HG03095 (cell line): Measurements from ENCODE around the gene IARS1.

Source experiments
- ATAC-seq: cut with Tn5 transposase; IDR thresholded peaks from one replicate; pipeline ENCODE4 v1.9.1; 2021; ENCODE audit warnings: moderate library complexity; ENCODE audit not compliant: unreplicated experiment

The IARS1 gene

DNA sequence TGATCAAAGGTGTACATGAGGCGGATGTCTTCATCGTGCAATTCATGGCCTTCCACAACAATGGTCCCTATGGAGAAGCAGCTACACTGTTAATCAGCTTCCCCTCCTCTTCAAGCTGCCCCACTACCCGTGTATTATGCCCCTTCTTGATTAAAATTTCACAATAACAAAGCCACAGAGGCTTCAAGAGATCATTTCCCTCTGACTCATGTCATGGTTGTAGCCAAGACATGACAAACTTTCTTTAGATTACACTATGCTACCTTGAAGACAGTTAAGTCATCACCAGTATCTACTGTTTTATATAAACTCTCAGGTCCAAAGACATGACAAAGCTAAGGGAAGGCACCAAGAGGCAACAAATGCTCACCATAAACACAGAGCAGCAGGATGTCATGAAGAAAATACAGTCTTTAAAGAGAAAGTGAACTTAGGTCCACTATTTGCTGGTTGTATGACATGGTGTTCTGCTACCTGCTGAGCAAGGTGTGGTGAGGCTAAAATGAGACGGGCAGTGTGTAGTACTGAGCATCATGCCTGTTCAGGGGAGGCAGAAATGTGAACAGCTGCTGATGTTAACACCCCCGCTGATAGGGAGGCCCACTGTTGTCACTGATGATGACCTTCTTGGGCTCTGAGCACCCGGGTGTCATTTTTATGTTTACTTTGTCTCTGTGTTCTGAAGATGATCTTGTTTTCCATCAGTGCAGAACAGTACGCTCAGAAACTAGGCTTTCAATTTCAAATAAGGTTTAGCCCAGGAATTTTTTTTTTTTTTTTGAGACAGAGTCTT is 48.3 kb downstream of the IARS1 start:
- ATAC-seq, result no peak
